NCI-H1417 (cell line): ENCODE data around the gene COMMD1.
"Not testable (repeated sequence)": the region's sequence is repeated elsewhere in the genome, so short reads cannot be mapped to it uniquely, and the experiment has no call there.

ENCODE experiments used
- DNase-seq, 3 experiments: peaks; one replicate each; lab custom pipeline; 2025; lab: John Stamatoyannopoulos, UW

COMMD1 gene

GRCh38 chr2:61924895-61925663 is 19.6 kb downstream of the COMMD1 start:
- no peak for DNase-seq

GRCh38 chr2:61926531-61927477 is 21.3 kb downstream of the COMMD1 start:
- no peak for DNase-seq

GRCh38 chr2:61928826-61929461 is 23.5 kb downstream of the COMMD1 start:
- no peak for DNase-seq

GRCh38 chr2:61937098-61937497 is 31.6 kb downstream of the COMMD1 start:
- no peak for DNase-seq

GRCh38 chr2:61937886-61938285 is 32.4 kb downstream of the COMMD1 start:
- peak in 2 of 3 experiments; percentile 6 to 57 for DNase-seq

GRCh38 chr2:61938511-61938910 is 33.0 kb downstream of the COMMD1 start:
- DNase-seq, result no peak

GRCh38 chr2:61943251-61943650 is 37.8 kb downstream of the COMMD1 start:
- DNase-seq, result no peak

GRCh38 chr2:61946666-61947065 is 41.2 kb downstream of the COMMD1 start:
- no peak for DNase-seq

GRCh38 chr2:61948661-61949457 is 43.4 kb downstream of the COMMD1 start:
- no peak for DNase-seq

- DNase-seq, result no peak
These were observed 43.9 kb downstream of the COMMD1 start for GRCh38 chr2:61949458-61949713.

- peak in 1 of 3 experiments; percentile 15 for DNase-seq
These were observed 44.5 kb downstream of the COMMD1 start for GRCh38 chr2:61949714-61950560.

- no peak for DNase-seq
These were observed 45.3 kb downstream of the COMMD1 start for GRCh38 chr2:61950571-61951315.

- no peak for DNase-seq
These were observed 46.4 kb downstream of the COMMD1 start for GRCh38 chr2:61951881-61952280.

GRCh38 chr2:61952288-61952687 is 46.8 kb downstream of the COMMD1 start:
- DNase-seq, result no peak

GRCh38 chr2:61954856-61955255 is 49.4 kb downstream of the COMMD1 start:
- DNase-seq, result not testable (repeated sequence)

GRCh38 chr2:61959381-61960293 is 54.2 kb downstream of the COMMD1 start:
- DNase-seq, result no peak

GRCh38 chr2:61961231-61961901 is 55.9 kb downstream of the COMMD1 start:
- no peak for DNase-seq
